ENCODE results near the gene RAB3A.

Gene RAB3A

GRCh38 chr19:18225355-18225701, 21.5 kb upstream of the RAB3A start:
- H3K4me3 ChIP-seq (ENCODE audit: low read depth, low read length), result no peak overlapping the region
- TF ChIP-seq MAX (IDR thresholded peaks at IDR 0.05; ENCODE audit: low read depth, low read length) (no peak), POLR2A (IDR thresholded peaks at IDR 0.05; ENCODE audit: extremely low read depth, insufficient read length) (no peak), MYC (IDR thresholded peaks at IDR 0.05; ENCODE audit: low read depth, low read length) (no peak), CTCF (IDR thresholded peaks at IDR 0.05; ENCODE audit: low read depth, low read length) (no peak)
- no peak for DNase-seq (ENCODE audit: low read depth)

- TF ChIP-seq MYC (IDR thresholded peaks at IDR 0.05; ENCODE audit: low read depth, low read length) (no peak), POLR2A (IDR thresholded peaks at IDR 0.05; ENCODE audit: extremely low read depth, insufficient read length) (no peak), CTCF (IDR thresholded peaks at IDR 0.05; ENCODE audit: low read depth, low read length) (no peak), MAX (IDR thresholded peaks at IDR 0.05; ENCODE audit: low read depth, low read length) (no peak)
- DNase-seq (ENCODE audit: low read depth), result no peak
- H3K4me3 ChIP-seq (ENCODE audit: low read depth, low read length), result no peak overlapping the region
These were observed 20.9 kb upstream of the RAB3A start for GRCh38 chr19:18224525-18225354.

GRCh38 chr19:18223860-18224524, 20.1 kb upstream of the RAB3A start:
- no peak for TF ChIP-seq CTCF (IDR thresholded peaks at IDR 0.05; ENCODE audit: low read depth, low read length)
- no peak for TF ChIP-seq MYC (IDR thresholded peaks at IDR 0.05; ENCODE audit: low read depth, low read length)
- no peak for TF ChIP-seq POLR2A (IDR thresholded peaks at IDR 0.05; ENCODE audit: extremely low read depth, insufficient read length)
- no peak for TF ChIP-seq MAX (IDR thresholded peaks at IDR 0.05; ENCODE audit: low read depth, low read length)
- no peak for DNase-seq (ENCODE audit: low read depth)
- no peak overlapping the region for H3K4me3 ChIP-seq (ENCODE audit: low read depth, low read length)

- no peak for TF ChIP-seq MAX (IDR thresholded peaks at IDR 0.05; ENCODE audit: low read depth, low read length)
- TF ChIP-seq POLR2A (IDR thresholded peaks at IDR 0.05; ENCODE audit: extremely low read depth, insufficient read length), result no peak
- TF ChIP-seq MYC (IDR thresholded peaks at IDR 0.05; ENCODE audit: low read depth, low read length), result no peak
- no peak for TF ChIP-seq CTCF (IDR thresholded peaks at IDR 0.05; ENCODE audit: low read depth, low read length)
- H3K4me3 ChIP-seq (ENCODE audit: low read depth, low read length), result no peak overlapping the region
- peak; percentile 30 for DNase-seq (ENCODE audit: low read depth)
These were observed 18.2 kb upstream of the RAB3A start for GRCh38 chr19:18221815-18222725.

GRCh38 chr19:18220632-18221275, 16.9 kb upstream of the RAB3A start:
- no peak overlapping the region for H3K4me3 ChIP-seq (ENCODE audit: low read depth, low read length)
- TF ChIP-seq CTCF (IDR thresholded peaks at IDR 0.05; ENCODE audit: low read depth, low read length) (no peak), POLR2A (IDR thresholded peaks at IDR 0.05; ENCODE audit: extremely low read depth, insufficient read length) (no peak)
- no peak for DNase-seq (ENCODE audit: low read depth)

Measured in NB4 (cell line).